COLO829 (cell line): ENCODE measurements around the gene TP53I11.
A peak's percentile ranks its signal among the peaks of the same experiment; 100 is the strongest.

Experiments
- DNase-seq: peaks from one replicate; pipeline ENCODE4 v3.0.0; 2012; ENCODE audit warnings: low spot score

The TP53I11 gene

DNA sequence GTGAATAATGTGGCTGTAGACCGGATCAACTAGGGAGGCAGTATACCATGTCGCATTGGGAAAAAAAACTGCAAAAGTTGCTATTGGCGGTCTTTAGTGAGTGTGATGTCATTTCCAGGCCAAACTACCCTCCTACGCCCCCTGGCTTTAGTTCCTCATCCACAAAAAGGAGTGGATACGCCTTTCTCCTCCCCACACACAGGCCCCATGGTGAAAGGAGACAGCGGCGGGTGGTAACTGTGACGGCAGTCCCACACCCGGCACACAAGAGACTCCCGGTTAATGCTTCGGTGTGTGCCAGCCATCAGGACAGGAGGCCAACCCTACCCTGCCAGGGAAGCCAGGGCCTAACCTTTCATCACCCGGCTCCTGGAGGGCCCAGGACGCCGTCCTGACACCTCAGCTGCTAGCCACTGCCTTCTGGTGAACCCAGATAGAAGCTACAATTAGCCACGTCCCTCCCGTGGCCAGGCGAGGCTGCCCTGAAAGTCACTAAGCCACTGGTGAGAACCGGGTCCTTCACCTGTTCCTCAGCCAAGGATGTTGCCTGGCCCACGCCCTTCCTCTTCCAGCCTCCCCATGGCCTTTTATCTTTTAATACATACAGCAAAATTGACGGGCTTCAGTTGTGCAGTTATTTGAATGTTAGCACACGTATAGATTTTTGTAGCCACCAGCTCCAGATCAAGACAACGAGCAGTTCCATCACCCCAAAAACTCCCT is 10.8 kb downstream of the TP53I11 start:
- no peak for DNase-seq

DNA sequence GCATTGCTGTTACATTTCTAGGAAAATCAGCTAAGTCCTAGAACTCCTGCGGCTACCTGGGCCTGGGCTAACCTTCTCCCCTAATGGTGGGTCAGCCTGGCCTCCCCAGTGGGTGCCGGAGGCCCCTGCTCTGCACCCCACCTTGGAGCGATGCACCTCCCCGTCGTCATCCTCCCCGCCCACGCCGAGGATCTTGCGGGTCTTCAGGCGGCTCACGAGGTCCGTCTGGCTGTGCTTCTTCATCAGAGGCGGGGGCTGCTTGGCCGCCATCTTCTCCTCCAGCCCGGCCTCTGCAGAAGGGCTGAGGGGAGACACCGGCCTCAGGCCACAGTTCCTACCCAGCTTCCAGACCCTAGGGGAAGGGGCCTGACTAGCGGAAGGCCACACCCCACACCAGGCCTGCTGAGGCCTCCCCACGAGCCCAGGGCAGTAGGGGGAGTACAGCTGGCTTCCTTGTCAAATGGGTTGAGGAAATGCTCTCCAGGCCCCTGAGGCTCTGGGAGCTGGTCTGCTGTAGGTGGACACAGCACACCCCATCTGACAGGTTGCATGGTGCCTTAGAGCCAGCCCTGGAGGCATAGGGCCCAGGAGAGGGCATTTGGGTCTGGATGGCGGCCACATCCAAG is 12.5 kb downstream of the TP53I11 start:
- no peak for DNase-seq

DNA sequence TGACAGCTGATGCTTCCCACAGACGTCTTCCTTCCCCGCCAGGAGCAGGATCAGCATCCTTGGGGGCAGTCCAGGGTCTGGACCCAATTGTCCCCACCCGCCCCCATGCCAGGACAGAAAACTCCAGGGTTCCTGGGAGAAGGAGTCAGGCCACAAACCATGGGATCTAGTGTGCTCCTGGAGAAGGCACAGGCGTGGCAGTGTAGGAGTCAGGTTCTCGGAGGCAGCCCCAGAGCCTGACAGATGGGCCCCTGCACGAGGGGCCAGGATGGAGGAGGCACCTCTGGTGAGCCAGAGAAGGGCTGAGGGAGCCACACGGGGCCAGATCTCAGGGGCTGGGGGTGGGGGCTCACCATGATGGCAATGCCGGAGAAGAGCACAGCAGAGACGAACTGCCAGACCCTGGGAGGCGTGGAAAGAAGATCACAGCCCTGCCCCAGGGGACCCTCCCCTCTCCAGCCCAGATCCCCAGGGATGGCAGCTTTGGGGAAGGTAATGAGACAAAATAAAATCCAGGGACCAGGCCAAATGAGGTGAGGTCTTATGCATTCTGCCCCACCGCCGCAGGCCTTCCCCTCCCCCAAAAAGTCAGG is 13.6 kb downstream of the TP53I11 start:
- DNase-seq = no peak

DNA sequence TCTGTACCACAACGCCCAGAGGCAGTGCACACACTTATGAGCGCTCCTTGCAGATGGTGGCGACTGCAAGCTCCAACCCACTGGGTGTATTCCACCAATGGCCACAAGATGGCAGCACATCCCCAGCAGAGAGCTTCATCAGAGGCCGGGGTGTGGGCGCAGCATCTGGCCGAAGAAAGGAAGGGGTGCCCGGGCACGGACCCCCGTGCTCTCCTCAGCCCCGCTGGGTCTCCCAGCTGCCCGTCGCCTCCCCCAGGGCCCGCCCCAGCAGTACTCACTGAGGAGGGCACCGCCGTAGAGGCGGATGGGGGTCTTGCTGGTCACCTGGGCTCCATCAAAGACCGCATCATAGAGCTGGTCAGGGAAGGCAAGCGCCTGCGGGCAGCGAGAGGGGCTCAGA is 14.2 kb downstream of the TP53I11 start:
- DNase-seq = peak; percentile 50

DNA sequence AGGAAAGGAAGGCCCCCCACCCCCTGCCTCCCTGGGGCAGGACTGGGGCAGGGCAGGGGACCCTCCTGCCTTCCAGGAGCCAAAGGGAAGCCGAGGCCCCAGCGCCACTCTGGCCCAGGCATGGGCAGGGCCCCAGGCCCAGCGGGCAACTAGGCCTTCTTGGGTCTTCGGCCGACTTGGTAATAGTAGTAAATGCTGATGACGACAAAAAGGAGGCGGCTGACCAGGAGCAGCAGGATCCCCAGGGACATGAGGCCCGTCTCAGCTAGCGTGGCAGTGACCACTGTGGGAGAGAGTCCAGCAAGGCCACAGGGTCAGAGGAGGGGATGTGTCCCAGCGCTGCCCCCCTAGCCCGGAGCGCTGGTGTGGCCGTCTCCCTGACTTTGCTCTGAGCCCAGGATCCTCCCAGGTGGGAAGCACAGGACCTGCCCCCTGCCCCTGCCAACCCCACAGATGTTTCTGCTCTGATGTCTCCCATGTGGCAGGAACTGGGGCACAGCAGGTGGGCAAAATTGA is 15.9 kb downstream of the TP53I11 start:
- DNase-seq = no peak

DNA sequence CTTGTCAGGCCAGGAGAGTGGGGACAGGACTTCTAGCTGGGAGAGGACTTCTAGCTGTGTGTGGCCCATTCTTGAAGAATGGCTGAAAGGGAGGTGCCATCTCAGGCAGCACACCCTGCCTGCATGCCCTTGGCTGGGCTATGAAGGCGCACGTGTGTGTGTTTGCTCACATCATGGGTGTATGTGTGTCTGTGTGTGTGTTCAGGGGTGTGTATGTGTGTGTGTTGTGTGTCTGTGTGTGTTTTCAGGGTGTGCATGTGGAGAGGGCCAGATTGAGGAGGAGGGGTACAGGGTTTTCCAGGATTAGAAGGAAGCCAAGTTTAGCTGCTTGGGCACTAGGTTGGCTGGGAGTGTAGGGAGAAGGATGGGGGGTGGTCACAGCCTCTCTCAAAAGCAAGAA is 16.6 kb downstream of the TP53I11 start:
- DNase-seq = no peak

DNA sequence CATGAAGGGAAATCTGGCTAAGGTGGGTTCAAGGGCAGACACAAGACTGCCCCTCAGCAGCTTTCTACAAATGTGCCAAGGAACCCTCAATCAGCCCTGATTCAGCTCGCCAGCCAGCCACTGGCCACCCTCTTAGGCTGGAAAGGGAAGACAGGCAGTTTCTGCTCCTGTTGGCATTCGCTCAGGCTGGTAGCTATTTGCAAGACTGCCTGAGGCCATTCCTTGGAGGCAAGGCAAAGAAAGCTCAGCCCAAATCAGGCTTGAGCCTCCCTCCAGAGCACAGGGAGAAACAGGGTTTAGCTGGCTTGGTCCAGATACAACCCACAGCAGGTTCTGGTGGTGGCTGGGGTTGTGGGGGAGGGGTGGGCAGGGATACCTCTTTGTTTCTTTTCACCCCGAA is 19.2 kb downstream of the TP53I11 start:
- no peak for DNase-seq

DNA sequence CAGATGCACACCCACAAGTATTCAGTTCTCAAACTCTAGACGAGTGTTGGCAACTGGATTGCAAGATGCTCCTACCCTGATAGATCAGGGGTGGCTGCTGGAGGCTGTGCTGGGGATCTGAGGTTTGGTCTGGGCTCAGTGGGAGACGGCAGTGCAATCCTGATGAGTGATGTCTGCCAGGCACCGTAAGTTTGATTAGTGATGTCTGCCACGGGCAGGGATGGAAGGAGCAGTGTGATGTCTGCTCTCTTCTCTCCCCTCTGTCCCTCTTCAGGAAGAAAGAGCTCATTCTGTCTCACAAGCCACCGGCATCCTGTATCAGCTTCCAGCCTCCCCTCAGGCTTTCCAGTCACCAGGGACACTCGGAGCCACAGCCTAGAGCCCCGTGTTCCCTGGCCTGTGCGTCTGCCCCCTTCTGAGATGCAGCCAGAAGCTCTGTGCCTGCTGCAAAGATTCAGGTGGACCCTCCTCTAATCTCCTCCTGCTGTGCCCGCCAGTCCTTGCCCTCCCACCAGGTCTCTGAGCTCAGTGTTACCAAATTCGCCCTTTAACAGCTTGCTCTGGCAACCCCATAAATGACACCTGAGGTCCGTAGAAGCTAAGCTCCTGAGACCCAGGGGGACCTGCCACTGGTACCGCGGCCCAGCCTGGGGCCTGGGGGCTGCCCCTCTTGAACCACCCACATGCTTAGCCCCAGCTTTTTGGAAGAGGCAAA is 19.9 kb downstream of the TP53I11 start:
- DNase-seq = no peak

DNA sequence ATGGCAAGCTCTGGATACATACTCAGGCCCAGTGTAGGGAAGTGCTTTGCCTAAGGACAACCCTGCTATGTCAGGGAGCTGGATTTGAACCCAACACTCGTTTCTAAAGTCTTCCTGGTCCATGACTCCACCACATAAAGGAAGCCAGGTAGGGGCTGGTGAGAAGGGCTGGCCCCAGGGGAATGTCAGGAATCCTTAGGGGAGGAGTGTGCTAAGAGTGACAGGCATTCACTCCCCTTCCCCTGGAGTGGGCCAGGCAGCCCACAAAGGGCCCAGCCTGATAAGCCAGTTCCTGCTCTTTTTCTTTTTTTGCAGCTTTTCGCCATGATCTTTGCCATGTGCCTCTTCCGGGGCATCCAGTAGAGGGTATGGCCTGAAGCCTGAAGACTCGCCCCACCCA is 21.9 kb downstream of the TP53I11 start:
- no peak for DNase-seq

DNA sequence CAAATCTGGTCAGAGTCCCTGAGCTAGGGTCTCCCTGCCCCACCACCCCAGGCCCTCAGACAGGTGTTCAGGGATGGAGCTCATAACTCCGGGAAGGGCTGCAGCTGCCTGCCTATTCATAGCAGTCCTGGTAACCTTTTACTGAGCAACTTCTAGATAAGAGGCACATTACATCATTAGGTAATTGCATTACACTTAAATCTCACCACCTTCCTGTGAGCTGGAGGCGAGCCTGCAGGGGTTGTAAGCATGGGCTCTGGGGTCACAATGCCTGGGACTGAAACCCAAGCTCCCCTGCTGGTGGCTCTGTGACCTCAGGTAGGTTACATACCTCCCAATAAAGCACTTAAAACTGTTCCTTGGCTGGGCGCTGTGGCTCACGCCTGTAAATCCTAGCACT is 22.5 kb downstream of the TP53I11 start:
- no peak for DNase-seq

DNA sequence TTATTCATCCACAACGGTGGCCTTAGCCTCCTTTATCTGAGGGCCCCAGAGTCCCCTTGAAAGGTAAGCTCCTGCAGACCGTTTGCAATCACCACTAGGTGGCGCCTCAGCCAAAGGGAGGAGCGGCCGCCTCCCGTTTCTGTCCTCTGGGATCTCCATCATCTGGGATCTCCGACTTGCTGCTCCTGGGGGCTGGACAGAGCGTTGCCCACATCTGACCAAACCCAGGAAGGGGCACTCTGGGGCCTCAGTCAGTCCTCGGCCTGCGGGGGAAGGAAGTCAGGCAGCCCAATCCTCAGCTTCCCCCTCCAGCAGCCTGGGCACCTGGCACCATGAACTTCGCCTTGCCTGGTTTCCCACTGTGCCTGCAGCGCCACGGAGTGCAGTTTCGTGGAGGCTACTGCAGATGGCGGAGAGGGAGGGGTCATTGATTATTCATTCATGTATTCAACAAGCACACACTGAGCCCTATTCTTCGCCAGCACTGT is 23.5 kb downstream of the TP53I11 start:
- peak; percentile 54 for DNase-seq

DNA sequence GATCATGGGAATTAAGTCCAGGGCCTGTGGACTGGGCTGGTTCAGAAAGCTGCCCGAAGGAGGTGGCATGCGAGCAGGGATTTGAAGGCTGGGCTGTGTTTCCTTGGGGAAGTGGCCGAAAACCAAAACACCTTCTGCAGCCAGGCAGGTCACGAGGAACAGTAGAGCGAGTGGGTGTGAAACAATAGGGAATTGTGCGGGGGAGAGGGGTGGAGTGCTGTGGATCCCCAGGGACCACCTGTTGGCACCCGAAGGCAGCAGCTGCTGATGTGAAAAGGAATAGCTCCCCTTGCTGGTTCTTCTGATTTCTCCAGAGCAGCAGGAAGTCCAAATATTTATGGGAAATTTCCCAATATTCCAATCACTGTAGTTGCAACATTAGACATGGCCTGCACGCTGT is 24.6 kb downstream of the TP53I11 start:
- peak; percentile 25 for DNase-seq

DNA sequence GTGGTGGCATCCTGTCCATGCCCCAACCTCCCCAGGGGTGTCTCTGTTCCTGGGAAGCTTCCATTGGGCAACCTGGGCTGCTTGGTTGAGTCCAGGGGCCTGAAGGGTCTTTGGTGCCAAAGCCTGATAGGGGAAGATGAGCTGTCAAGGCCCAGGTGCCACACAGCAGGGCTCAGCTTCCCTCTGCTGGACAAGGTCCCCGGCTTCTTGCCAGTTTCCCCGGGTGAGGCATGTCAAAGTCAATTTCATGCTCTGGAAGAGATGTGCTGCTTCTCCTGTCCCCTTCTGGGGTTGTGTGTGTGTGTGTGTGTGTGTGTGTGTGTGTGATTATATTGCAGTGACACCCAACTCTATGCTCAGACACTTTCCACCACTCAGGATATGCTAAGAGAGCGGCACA is 26.9 kb downstream of the TP53I11 start:
- DNase-seq = no peak

DNA sequence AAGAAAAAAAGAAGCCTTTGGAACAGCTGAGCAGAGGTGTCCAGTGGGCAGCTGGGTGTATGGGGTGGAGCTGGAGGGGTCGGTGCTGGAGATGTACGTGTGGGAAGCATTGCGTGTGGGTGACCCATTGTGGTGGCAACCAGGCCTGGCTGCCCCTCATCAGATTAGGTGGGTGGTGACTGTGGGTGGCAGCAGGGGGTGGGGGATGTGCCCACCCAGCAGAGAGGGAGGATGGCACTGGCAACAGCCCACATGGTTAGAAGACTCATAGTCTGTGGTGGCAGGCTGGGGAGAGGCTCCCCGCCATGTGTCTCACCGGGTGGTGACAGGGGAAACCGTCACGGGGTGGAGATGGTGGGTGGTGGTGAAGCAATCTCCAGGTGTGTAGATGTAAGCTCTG is 27.6 kb downstream of the TP53I11 start:
- no peak for DNase-seq

DNA sequence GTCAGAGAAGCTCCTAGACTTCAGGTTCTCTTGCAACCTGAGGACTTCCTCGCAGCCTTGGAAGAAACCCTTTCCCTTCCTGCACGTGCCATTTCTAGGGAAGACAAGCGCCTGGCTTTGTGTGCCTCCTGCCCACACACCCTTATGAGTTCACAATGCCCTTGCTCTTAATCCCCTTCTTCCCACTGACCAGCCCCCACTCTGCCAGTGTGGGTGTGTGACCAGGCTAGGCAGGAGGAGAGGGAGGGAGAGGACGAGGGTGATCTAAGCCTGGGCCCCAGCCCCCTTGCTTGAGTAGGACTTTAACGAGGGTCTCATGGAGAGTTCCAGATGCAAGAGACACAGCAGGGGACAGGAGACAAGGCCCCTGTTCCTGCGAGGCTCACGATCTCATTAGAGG is 30.2 kb downstream of the TP53I11 start:
- DNase-seq = no peak

DNA sequence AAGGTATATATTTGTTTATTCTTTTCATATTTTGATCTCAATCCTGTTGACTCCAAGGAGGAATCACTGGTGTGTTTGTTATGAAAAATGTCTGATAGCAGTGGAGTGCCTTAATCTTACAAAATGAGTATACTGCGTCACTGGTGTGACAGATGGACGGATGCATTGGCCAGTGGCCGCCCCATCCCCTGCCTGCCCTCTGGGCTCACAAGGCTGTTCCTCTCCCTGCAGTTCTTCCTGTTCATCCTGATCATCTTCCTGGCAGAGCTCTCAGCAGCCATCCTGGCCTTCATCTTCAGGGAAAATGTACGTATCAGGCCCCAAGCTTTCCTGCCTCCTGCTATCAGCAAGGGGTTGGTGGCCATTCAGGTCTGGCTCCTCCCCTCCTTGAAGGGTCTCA is 32.9 kb downstream of the TP53I11 start:
- no peak for DNase-seq

DNA sequence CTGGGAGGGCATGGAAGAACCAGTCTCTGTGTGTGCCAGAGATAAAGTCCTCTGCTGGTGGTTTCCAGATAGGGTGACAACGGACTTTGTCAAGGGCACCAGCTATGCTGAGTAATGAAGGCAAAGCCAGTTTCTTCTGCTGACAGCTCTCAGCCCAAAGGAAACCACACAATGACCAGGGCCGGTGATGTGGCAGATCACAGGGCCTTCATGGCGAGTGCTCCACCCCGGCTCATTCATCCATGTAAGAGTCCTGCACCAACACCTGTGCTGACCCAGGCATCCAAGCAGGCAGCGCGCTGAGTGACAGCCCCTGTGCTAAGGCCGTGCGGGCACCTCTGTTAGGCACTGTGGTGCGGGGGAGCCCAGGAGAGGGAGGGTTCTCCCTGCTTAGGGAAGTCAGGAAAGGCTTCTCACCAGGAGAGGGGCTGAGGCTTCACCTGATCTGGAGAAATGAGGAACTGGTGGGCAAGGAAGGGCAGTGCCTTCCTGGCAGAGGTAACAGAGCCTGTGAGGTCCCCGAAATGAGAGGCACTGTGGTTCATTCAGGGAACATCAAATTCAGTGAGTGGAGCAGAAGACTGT is 33.8 kb downstream of the TP53I11 start:
- DNase-seq = no peak

DNA sequence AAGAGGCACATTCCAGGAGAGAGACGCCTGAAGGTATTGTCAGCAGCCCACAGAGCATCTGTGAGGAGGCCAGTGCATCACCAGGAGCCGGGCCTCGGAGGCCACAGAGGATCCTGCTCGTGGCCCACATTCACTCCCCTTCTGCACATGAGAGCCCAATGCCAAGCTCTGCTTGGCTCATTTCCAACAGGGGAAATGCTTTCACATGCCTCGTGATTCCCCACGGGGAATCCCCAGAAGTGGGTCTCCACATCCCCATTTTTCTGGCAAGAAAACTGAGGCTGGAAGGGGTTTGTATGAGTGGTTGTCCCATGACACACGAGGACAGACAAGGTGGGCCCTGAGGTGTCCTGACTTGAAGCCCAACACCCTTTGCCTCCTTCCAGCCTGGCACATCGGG is 34.4 kb downstream of the TP53I11 start:
- DNase-seq = no peak

DNA sequence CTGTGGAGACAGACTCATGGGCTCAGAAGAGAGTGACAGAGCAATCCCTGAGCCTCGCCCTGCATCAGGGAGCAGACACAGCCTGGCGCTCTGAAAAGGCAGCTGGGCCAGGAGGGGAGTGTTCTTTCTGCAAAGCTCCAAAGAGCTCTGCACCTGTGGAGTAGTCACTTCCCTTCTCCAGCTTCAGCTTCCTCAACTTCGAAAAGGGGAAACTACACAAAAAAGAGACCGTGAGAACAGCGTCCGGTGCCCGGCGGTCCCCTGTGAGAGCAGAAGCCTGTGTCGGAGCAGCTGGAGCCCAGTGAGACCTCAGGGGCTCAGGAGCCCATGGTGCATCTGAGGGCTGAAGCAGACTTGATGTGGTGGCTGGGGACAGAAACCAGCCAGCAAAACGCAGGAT is 35.1 kb downstream of the TP53I11 start:
- DNase-seq = no peak

DNA sequence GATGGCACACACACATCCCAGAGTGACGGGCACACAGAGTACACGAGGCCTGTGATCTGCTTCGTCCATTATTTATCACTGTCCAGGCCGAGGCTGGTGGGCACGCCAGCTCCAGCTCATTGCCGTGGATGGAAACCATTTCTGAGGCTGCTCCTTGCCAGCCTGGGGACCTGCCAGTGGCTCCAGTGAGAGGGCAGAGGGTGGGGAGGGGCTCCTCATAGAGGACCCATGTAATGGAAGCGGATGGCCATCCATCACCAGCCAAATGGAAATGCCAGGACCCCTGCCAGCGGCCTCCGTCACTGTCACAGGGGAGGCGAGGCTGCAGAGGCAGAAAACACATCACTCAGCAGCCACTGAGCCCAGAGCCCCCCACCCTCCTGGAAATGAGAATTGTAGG is 35.7 kb downstream of the TP53I11 start:
- DNase-seq = no peak

DNA sequence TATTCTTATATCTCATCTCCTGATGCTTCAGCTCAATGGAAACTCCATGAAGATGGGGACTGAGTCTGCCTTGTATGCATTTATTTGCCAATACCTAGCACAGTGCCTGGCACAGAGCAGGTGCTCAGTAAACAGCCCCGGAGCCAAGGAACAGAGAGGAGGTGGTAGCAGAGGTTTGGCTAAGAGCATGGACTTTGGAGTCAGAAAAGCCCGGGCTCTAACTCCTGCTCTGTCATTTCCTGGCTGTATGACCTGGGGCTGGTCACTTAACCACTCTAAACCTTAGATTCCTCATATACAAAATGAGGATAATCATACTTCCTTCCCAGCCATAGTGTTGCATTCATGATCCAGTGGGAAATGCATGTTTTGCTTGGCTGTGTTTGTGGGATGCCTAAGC is 36.6 kb downstream of the TP53I11 start:
- DNase-seq = no peak

DNA sequence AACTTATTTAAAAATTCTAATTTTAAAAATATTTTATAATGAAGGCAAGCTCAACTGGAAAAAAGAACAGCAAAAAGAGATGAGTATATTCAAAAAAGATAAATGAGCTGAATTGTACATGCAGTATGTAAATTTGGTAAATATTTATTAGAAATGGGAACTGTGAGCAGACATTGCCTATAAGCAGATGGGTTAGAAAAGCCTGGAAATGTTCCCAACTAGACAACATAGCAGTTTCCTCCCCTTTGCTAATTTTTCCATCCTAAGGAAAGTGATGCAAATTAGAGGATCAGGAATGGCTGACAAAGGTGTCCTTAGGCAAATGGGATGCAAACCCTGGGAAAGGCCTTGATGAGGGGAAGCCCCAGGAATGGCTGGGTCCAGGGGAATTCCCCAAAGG is 37.2 kb downstream of the TP53I11 start:
- DNase-seq = no peak
